GM18507 (cell line): Measurements from ENCODE around the gene DTX3L.

ENCODE experiments used
- DNase-seq: peaks from one replicate; pipeline ENCODE4 v3.0.0; 2011; ENCODE audit warnings: low read depth; ENCODE audit not compliant: insufficient read length; ENCODE audit errors: extremely low spot score
- FAIRE-seq: peaks from 2 replicates; lab custom pipeline; 2011; peaks lifted over from hg19 to GRCh38; lab: Jason Lieb, UNC

DTX3L gene

GRCh38 chr3:122598151-122598550 lies 34.0 kb downstream of the DTX3L start:
- FAIRE-seq (no peak), DNase-seq (no peak)

- FAIRE-seq (peak; percentile 55), DNase-seq (no peak)
Observed at GRCh38 chr3:122598556-122598955, 34.4 kb downstream of the DTX3L start.

- DNase-seq, result no peak
- FAIRE-seq, result no peak
Observed at GRCh38 chr3:122602011-122602710, 38.0 kb downstream of the DTX3L start.

GRCh38 chr3:122603056-122603455 lies 38.9 kb downstream of the DTX3L start:
- DNase-seq (no peak), FAIRE-seq (no peak)

GRCh38 chr3:122606330-122606729 lies 42.2 kb downstream of the DTX3L start:
- no peak for FAIRE-seq
- no peak for DNase-seq

GRCh38 chr3:122608916-122609315 lies 44.8 kb downstream of the DTX3L start:
- FAIRE-seq, result peak; percentile 18
- no peak for DNase-seq

- FAIRE-seq (peak; percentile 98), DNase-seq (peak; percentile 66)
Observed at GRCh38 chr3:122609798-122610559, 45.8 kb downstream of the DTX3L start.

GRCh38 chr3:122612696-122613095 lies 48.6 kb downstream of the DTX3L start:
- DNase-seq (no peak), FAIRE-seq (peak; percentile 42)

GRCh38 chr3:122615303-122615702 lies 51.2 kb downstream of the DTX3L start:
- no peak for FAIRE-seq
- DNase-seq, result no peak

GRCh38 chr3:122618614-122619013 lies 54.5 kb downstream of the DTX3L start:
- no peak for FAIRE-seq

GRCh38 chr3:122619040-122619439 lies 54.9 kb downstream of the DTX3L start:
- DNase-seq (no peak), FAIRE-seq (no peak)

More at GRCh38 chr3:122618614-122619013, 54.5 kb downstream of the DTX3L start:
- no peak for DNase-seq

- DNase-seq (no peak), FAIRE-seq (no peak)
Observed at GRCh38 chr3:122620399-122620798, 56.3 kb downstream of the DTX3L start.

- FAIRE-seq (peak; percentile 85), DNase-seq (no peak)
Observed at GRCh38 chr3:122621112-122621511, 57.0 kb downstream of the DTX3L start.

GRCh38 chr3:122623031-122623829 lies 59.1 kb downstream of the DTX3L start:
- no peak for DNase-seq
- no peak for FAIRE-seq
